HUES64 (cell line): ENCODE measurements around the gene GPR21. TPM values are rescaled to one million over a fixed set of nuclear protein-coding genes. Genes with fewer than 3 reads are reported as not detected.
A peak's percentile ranks its signal among the peaks of the same experiment; 100 is the strongest.

Source experiments
- H3K27ac ChIP-seq: 2 replicates; pipeline ENCODE4 v1.7.0; 2013; ENCODE audit warnings: low read depth, low read length, inconsistent platforms
- H3K27me3 ChIP-seq: 2 replicates; pipeline ENCODE4 v1.6.1; 2013; ENCODE audit warnings: mild to moderate bottlenecking, low read length; ENCODE audit not compliant: insufficient read depth
- H3K36me3 ChIP-seq: 2 replicates; pipeline ENCODE4 v1.6.1; 2013; ENCODE audit warnings: mild to moderate bottlenecking, low read length; ENCODE audit not compliant: insufficient read depth
- H3K4me1 ChIP-seq: 2 replicates; pipeline ENCODE4 v1.6.1; 2013; ENCODE audit warnings: mild to moderate bottlenecking, low read length, moderate library complexity; ENCODE audit not compliant: insufficient read depth
- H3K4me3 ChIP-seq: 2 replicates; pipeline ENCODE4 v1.5.1; 2013; ENCODE audit warnings: mild to moderate bottlenecking, low read length, moderate library complexity
- H3K9ac ChIP-seq: 2 replicates; pipeline ENCODE4 v1.6.1; 2013; ENCODE audit warnings: mild to moderate bottlenecking, low read depth, low read length
- H3K9me3 ChIP-seq: 2 replicates; pipeline ENCODE4 v1.6.1; 2013; ENCODE audit warnings: low read depth, low read length; ENCODE audit not compliant: insufficient read depth
- WGBS: fragments of 150-250, 120-280 bp; methylation state at CpG from one replicate; pipeline ENCODE4 v1.1.7; 2013; ENCODE audit warnings: missing lambda C conversion rate; 5-methylcytosine and 5-hydroxymethylcytosine counted together
- polyA plus RNA-seq, 2 experiments: library from polyadenylated mRNA; stranded (reverse); fragments of 50-300 nt; gene quantifications; one replicate each; pipeline ENCODE4 v1.2.3, GENCODE V29; 2013

GPR21 gene
- polyA plus RNA-seq (2013, experiment 1 of 2) = not detected
- polyA plus RNA-seq (2013, experiment 2 of 2) = not detected

DNA sequence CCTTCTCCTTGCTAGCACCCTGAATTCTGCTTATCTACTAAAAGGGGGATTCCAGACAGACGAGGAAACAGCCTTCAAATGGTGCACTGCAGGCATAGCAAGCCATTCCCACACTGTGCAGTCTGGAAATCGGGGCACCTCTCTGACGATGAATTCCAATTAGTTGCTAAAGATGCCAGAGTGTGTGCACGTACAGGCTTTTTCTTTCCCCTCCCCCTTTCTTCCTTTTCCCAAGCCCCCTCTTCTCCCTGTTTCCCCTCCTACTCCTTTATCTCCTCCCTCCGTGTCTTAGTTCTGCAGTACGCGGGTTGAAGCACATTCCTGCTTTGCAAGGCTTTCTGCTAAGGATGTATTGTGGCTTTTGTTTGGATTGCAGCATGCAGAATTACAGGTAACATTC, at the start of gene GPR21:
TSS of gene GPR21 (plus strand) at position 316 of the 400 bp plus-strand sequence. CDS start 900 bp downstream, outside the sequence.
- Histone ChIP-seq H3K27ac (no peak within 1 kb of the TSS), H3K4me1 (peaks cover 8% of the 10 kb centered on the region; the same call in 1 of the 2 replicates), H3K9me3 (no peaks in the 10 kb centered on the region), H3K36me3 (peaks cover 40% of the 10 kb centered on the region), H3K4me3 (no peak within 1 kb of the TSS), H3K27me3 (no peaks in the 10 kb centered on the region), H3K9ac (no peak within 1 kb of the TSS)
- 61% methylated on average over 7 of the region's 7 CpGs for WGBS

- Histone ChIP-seq H3K9me3 (no peaks in the 10 kb centered on the region), H3K4me3 (no peak overlapping the region), H3K27ac (no peak overlapping the region), H3K27me3 (no peaks in the 10 kb centered on the region), H3K9ac (no peak overlapping the region), H3K4me1 (no peaks in the 10 kb centered on the region), H3K36me3 (peaks cover 70% of the 10 kb centered on the region)
- 92% methylated on average over 5 of the region's 5 CpGs for WGBS
Measured at GRCh38 chr9:122986010-122986409, 47.5 kb upstream of the GPR21 start.

DNA sequence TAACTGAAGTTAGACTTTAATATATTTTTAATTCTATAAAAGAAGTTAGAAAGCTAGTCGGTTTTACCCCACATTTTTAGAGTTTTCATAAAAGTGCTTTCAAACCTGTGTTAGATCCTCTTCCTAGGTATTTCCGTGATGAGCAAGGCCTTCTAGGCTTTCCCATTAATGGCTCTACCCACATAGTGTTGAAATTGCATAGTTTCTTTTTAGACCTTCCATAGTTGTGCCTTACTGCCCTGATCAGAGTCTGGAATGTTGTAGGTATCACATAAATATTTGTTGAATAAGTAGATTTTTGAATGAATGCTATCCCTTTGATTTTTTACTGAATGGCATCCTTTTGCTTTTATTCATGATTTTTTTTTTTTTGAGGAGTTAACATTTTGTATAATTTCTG, 45.3 kb upstream of the GPR21 start:
- H3K36me3 ChIP-seq = peaks cover 88% of the 10 kb centered on the region
- H3K27ac ChIP-seq = no peak overlapping the region
- no peaks in the 10 kb centered on the region for H3K9me3 ChIP-seq
- H3K4me1 ChIP-seq = no peaks in the 10 kb centered on the region
- no peak overlapping the region for H3K4me3 ChIP-seq
- no peaks in the 10 kb centered on the region for H3K27me3 ChIP-seq
- H3K9ac ChIP-seq = no peak overlapping the region
- 89% methylated on average over 2 of the region's 2 CpGs for WGBS

DNA sequence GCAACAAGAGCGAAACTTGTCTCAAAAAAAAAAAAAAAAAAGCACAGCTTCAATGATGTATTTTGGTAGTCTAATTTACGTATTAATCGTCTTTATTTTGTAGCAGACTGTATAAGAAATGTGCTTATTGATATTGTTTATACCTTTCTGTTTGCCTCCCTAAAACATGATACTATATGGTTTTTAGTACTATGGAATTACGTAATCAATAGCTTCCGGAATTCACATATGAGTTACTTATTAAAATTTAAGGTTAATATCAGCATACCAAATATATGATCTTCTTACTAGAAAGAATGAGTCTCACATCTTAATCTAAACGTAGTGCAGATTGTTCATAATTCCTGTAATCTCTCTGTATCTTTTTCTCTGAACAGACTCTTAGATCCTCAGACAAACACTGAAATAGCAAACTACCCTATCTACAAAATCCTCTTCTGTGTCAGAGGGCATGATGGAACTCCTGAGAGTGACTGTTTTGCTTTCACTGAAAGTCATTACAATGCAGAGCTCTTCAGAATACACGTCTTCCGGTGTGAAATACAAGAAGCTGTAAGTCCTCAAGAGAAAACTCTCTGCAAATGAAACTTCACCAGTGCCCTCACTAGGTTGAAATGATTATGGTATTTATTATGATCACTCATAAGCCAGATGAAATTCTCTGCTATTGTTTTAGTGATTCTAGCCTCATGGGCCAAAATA, 44.4 kb upstream of the GPR21 start:
- H3K9ac ChIP-seq = no peak overlapping the region
- peaks cover 86% of the 10 kb centered on the region for H3K36me3 ChIP-seq
- 94% methylated on average over 6 of the region's 8 CpGs for WGBS
- H3K4me3 ChIP-seq = no peak overlapping the region
- H3K4me1 ChIP-seq = no peaks in the 10 kb centered on the region
- H3K27me3 ChIP-seq = no peaks in the 10 kb centered on the region
- H3K27ac ChIP-seq = no peak overlapping the region
- H3K9me3 ChIP-seq = no peaks in the 10 kb centered on the region

GRCh38 chr9:122991370-122991830, 42.1 kb upstream of the GPR21 start:
- Histone ChIP-seq H3K27ac (no peak overlapping the region), H3K4me3 (no peak overlapping the region), H3K9me3 (no peaks in the 10 kb centered on the region), H3K4me1 (no peaks in the 10 kb centered on the region), H3K9ac (no peak overlapping the region), H3K27me3 (no peaks in the 10 kb centered on the region), H3K36me3 (peaks cover 83% of the 10 kb centered on the region)
- 93% methylated on average over 4 of the region's 4 CpGs for WGBS

GRCh38 chr9:122996586-122996985, 36.9 kb upstream of the GPR21 start:
- Histone ChIP-seq H3K9ac (no peak overlapping the region), H3K4me3 (no peak overlapping the region), H3K27me3 (no peaks in the 10 kb centered on the region), H3K27ac (no peak overlapping the region), H3K36me3 (peaks cover 85% of the 10 kb centered on the region), H3K9me3 (no peaks in the 10 kb centered on the region), H3K4me1 (peaks cover 20% of the 10 kb centered on the region)
- no CpG with 5 or more reads among the region's 1 CpG for WGBS

- H3K4me1 ChIP-seq = peaks cover 25% of the 10 kb centered on the region
- 96% methylated on average over 4 of the region's 5 CpGs for WGBS
- no peak overlapping the region for H3K9ac ChIP-seq
- no peaks in the 10 kb centered on the region for H3K9me3 ChIP-seq
- H3K36me3 ChIP-seq = peaks cover 82% of the 10 kb centered on the region
- H3K27me3 ChIP-seq = no peaks in the 10 kb centered on the region
- no peak overlapping the region for H3K4me3 ChIP-seq
- H3K27ac ChIP-seq = no peak overlapping the region
Measured at GRCh38 chr9:122998448-122998847, 35.0 kb upstream of the GPR21 start.

DNA sequence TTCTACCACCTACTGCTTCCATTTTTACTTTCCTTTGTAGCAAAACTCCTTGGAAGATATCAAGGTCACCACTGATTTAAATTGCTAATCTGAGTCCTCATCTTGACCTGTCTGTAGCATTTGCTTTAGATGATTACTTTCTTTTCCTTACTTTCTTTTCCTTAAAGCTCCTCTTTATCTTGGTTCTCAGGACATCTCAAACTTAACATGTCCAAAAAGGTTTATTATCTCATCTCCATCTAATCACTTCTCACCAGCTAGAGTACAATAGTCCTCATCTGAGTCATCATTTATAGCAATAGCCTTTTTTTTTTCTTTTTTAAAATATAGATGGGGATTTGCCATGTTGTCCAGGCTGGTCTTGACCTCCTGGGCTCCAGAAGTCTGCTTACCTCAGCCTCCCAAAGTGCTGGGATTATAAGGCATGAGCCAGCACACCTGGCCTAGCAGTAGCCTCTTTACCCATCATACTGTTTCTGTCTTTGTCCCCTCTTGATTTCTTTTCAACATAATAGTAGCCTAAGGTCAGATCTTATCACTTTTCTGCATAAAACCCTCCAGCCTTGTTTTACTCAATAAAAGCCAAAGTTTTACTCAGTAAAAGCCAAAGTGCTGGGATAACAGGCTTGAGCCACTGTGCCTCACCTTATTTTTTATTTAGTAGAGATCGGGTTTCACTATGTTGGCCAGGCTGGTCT, 32.9 kb upstream of the GPR21 start:
- Histone ChIP-seq H3K27me3 (no peaks in the 10 kb centered on the region), H3K9me3 (no peaks in the 10 kb centered on the region), H3K36me3 (peaks cover 87% of the 10 kb centered on the region), H3K9ac (no peak overlapping the region), H3K4me1 (peaks cover 25% of the 10 kb centered on the region), H3K4me3 (no peak overlapping the region), H3K27ac (peak overlapping the region; percentile 18; the same call in 1 of the 2 replicates)
- 97% methylated on average over 1 of the region's 1 CpG for WGBS

DNA sequence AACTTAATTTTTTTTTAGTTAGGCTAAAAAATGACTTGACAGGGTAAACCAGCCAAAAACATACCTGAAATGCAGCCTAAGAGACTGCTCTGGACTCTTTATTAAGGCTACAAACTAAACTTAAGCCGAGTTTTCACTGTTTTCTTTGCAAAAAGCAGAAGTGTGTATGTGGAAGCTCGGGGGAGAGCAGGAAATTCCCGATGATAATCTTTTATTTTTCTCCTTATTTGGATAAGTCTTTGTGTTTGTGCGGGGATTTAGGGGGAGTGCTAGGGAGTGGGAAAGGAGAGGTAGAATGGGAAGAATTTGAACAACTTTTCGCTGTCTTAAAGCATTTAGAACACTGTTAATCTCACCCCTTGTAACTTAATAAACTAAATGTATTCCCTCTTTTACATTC, 30.7 kb upstream of the GPR21 start:
- 86% methylated on average over 5 of the region's 5 CpGs for WGBS
- no peaks in the 10 kb centered on the region for H3K9me3 ChIP-seq
- no peak overlapping the region; the same call in 1 of the 2 replicates for H3K9ac ChIP-seq
- no peaks in the 10 kb centered on the region for H3K27me3 ChIP-seq
- no peak overlapping the region for H3K4me3 ChIP-seq
- peaks cover 80% of the 10 kb centered on the region for H3K36me3 ChIP-seq
- H3K27ac ChIP-seq = no peak overlapping the region
- H3K4me1 ChIP-seq = peaks cover 25% of the 10 kb centered on the region

DNA sequence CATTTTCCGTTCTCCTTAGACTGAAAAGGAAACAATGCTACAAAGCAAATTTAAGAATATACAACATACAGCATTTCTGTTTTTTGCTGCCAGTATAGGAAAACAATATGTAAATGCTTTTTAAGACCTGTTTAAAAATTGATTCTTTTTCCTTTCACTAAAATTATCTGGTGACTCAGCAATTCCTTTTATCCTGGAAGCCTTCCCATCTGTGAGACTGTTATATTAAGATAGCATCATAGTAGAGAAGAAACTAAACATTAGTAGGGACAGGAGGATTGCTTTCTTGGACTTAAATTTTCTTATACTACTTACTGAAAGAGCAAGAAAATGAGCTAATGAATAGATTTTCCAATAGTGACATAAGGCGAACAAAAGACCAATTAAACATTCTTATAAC, 30.0 kb upstream of the GPR21 start:
- no CpG with 5 or more reads among the region's 2 CpGs for WGBS
- Histone ChIP-seq H3K4me1 (peaks cover 24% of the 10 kb centered on the region), H3K4me3 (no peak overlapping the region), H3K36me3 (peaks cover 78% of the 10 kb centered on the region), H3K27ac (peak overlapping the region; percentile 10; the same call in 1 of the 2 replicates), H3K27me3 (no peaks in the 10 kb centered on the region), H3K9me3 (no peaks in the 10 kb centered on the region), H3K9ac (no peak overlapping the region)

DNA sequence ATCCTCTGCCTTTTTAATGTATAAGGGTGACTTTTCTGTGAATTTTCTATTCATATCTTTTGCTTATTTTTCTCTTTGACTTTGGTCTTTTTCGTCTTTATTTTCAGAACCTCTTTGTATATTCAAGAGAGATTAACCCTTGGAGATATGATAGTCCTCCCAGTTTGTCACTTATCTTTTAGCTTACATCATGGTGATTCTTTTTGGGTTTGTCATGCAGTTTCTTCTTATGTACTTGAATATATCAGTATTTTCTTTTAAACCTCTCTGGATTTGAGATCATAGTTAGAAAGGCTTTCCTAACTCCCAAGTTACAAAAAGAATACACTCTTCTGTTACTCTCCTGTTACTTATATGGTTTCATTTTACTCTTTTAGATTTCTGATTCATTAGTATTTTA, 27.5 kb upstream of the GPR21 start:
- Histone ChIP-seq H3K36me3 (peaks cover 79% of the 10 kb centered on the region), H3K9ac (no peak overlapping the region), H3K27me3 (no peaks in the 10 kb centered on the region), H3K4me3 (no peak overlapping the region), H3K4me1 (peaks cover 8% of the 10 kb centered on the region; the same call in 1 of the 2 replicates), H3K27ac (no peak overlapping the region), H3K9me3 (no peaks in the 10 kb centered on the region)
- no CpG with 5 or more reads among the region's 1 CpG for WGBS
